ENCODE measurements around the gene FAM163A.

- TF ChIP-seq POLR2A (IDR thresholded peaks at IDR 0.05; ENCODE audit: low read depth, low read length) (no peak), POLR2AphosphoS5 (IDR thresholded peaks at IDR 0.05; ENCODE audit: low read depth, low read length) (no peak), TAF1 (IDR thresholded peaks at IDR 0.05; ENCODE audit: low read depth, low read length) (no peak), SPI1 (IDR thresholded peaks at IDR 0.05; ENCODE audit: low read depth, low read length) (no peak), POU2F2 (IDR thresholded peaks at IDR 0.05; ENCODE audit: low read depth, low read length) (no peak), PAX5 (IDR thresholded peaks at IDR 0.05; ENCODE audit: insufficient read depth, low read length, severe bottlenecking) (no peak)
Observed at GRCh38 chr1:179774000-179774399, 30.9 kb downstream of the FAM163A start.

Data from GM12891 (cell line).